T-helper 2 cell treated with Interferon-gamma antibody and Interleukin-4, amounts not matched to agents 5 μg/mL and 100 μg/mL, for 36 hours (primary cell): ENCODE measurements around the gene RPRD2.
A peak's percentile ranks its signal among the peaks of the same experiment; 100 is the strongest.

Experiments
- DNase-seq: peaks from one replicate; pipeline ENCODE4 v3.0.0; 2021; ENCODE audit warnings: low spot score
- H3K27ac Mint-ChIP-seq: one replicate; pipeline ENCODE4 v1.8.0; 2021; ENCODE audit warnings: mild to moderate bottlenecking, mixed read lengths
- H3K27me3 Mint-ChIP-seq: one replicate; pipeline ENCODE4 v1.8.0; 2021; ENCODE audit warnings: low read depth, mixed read lengths
- H3K36me3 Mint-ChIP-seq: one replicate; pipeline ENCODE4 v1.8.0; 2021; ENCODE audit warnings: low read depth, mixed read lengths
- H3K4me1 Mint-ChIP-seq: one replicate; pipeline ENCODE4 v1.8.0; 2021; ENCODE audit warnings: low read depth, mixed read lengths
- H3K4me3 Mint-ChIP-seq: one replicate; pipeline ENCODE4 v1.8.0; 2022; ENCODE audit warnings: mild to moderate bottlenecking, moderate library complexity, mixed read lengths
- H3K9me3 Mint-ChIP-seq: one replicate; pipeline ENCODE4 v1.8.0; 2021; ENCODE audit warnings: mixed read lengths

The RPRD2 gene

DNA sequence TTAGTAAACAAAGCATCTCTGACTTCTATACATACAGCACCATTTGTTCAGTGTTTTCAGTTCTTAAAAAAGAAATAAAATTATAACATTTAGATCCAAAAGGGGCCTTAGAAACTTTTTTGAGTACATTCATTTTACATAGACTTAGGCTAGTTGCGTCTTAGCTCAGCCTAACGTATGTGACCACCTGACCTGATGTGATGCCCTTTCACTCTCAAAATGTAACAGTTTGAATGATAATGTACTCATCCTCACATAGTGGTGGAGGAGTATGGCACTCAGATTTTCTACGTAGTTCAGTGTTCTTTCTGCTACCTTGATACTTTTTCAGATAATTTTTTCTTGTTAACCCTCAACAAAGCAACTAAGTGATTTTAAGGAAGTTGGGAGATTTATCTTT, 43.4 kb downstream of the RPRD2 start:
- peaks cover 17% of the 10 kb centered on the region for H3K4me1 Mint-ChIP-seq
- no peaks in the 10 kb centered on the region for H3K9me3 Mint-ChIP-seq
- peaks cover 2% of the 10 kb centered on the region for H3K36me3 Mint-ChIP-seq
- no peaks in the 10 kb centered on the region for H3K27me3 Mint-ChIP-seq
- DNase-seq: no peak
- no peak overlapping the region for H3K4me3 Mint-ChIP-seq
- H3K27ac Mint-ChIP-seq: no peak overlapping the region

DNA sequence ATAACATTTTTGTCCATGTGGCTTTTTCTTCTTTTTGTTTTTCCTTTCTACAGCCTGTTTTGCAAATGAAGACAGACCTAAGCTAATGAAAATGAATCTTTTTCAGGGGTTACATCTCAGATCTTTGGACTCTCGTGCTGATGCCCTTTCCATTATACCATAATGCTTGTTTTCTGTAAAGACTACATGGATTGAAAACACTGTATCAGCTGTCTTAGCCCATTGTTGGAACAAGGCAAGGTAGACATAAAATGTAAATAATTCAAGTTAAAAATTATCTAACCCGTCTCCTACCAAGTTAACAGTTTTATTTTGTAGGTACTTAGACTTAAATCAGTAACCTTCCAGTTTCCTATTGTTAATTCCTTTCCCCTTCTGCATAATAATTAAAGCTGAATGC, 44.9 kb downstream of the RPRD2 start:
- no peak for DNase-seq
- no peak overlapping the region for H3K4me3 Mint-ChIP-seq
- H3K9me3 Mint-ChIP-seq: no peaks in the 10 kb centered on the region
- no peaks in the 10 kb centered on the region for H3K27me3 Mint-ChIP-seq
- peaks cover 17% of the 10 kb centered on the region for H3K4me1 Mint-ChIP-seq
- H3K27ac Mint-ChIP-seq: no peak overlapping the region
- peaks cover 2% of the 10 kb centered on the region for H3K36me3 Mint-ChIP-seq

DNA sequence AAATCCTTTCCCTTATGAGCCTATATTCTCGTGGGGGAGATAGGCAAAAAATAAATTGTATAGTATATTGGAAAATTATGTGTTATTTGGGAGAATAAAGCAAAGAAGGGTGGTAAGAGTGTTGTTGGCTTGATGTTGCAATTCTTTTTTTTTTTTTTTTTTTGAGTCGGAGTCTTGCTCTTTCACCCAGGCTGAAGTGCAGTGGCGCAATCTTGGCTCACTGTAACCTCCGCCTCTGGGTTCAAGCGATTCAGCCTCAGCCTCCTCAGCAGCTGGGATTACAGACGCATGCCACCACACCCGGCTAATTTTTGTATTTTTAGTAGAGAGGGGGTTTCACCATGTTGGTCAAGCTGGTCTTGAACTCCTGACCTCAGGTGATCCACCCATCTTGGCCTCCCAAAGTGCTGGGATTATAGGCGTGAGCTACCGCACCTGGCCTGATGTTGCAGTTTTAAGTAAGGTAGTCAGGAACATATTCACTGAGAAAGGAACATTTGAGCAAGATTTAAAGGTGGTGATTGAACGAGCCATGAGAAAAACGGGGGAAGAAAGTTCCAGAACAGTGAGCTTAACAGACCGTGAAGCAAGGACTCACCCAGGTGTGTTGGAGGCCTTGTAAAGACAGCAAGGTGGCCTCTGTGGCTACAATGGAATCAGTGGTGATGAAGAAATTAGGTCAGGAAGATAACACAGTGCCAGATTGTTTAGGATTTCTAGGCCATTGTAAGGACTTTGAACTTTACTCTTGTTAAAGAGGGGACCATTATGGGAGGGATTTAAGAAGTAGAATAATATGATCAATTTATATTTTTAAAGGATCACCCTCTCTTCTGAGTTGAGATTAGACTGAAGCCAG, 45.8 kb downstream of the RPRD2 start:
- Mint-ChIP-seq H3K4me1 (peaks cover 17% of the 10 kb centered on the region), H3K27me3 (no peaks in the 10 kb centered on the region), H3K36me3 (peaks cover 2% of the 10 kb centered on the region), H3K4me3 (no peak overlapping the region), H3K27ac (no peak overlapping the region), H3K9me3 (no peaks in the 10 kb centered on the region)
- DNase-seq: no peak

DNA sequence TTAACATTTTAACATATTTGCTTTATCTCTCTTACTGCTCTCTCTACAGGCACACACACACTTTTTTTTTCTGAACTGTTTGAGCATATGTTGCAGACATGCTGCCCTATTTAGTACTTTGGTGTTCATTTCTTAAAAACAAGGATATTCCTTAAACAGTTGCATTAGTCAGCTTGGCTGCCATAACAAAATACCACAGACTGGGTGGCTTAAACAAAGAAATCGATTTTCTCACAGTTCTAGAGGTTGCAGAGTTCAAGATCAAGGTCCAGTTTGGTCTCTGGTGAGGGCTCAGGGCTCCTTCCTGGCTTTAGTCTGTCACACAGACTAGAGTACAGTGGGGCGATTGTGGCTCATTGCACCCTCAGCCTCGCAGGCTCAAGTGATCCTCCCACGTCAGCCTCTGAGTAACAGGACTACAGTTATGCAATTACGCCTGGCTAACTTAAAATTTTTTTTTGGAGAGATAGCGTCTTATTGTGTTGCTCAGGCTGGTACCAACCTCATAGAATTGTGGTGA, 46.7 kb downstream of the RPRD2 start:
- Mint-ChIP-seq H3K27me3 (no peaks in the 10 kb centered on the region), H3K4me1 (peaks cover 13% of the 10 kb centered on the region), H3K27ac (no peak overlapping the region), H3K9me3 (no peaks in the 10 kb centered on the region), H3K36me3 (peaks cover 1% of the 10 kb centered on the region), H3K4me3 (no peak overlapping the region)
- DNase-seq: no peak

DNA sequence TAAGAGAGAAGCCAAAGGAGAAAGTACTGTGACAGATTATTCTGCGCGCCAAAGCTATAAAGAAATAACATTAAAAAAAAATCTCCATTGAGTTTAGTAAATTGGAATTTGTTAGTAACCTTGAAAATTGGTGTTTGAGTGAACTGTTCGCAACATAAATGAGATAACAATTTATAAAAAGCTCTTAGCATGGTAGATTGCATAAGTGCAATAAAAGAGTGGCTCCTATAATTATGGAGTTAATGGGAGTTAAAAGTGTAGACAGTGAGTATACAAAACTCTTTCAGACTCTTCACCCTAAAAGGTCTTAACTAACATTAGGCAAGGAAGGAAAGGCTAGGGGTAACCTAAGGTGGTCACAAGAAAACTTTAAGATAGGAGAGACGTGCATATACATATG, 50.6 kb downstream of the RPRD2 start:
- Mint-ChIP-seq H3K4me1 (peaks cover 22% of the 10 kb centered on the region), H3K27me3 (no peaks in the 10 kb centered on the region), H3K27ac (no peak overlapping the region), H3K9me3 (no peaks in the 10 kb centered on the region), H3K36me3 (peaks cover 11% of the 10 kb centered on the region), H3K4me3 (no peak overlapping the region)
- no peak for DNase-seq

DNA sequence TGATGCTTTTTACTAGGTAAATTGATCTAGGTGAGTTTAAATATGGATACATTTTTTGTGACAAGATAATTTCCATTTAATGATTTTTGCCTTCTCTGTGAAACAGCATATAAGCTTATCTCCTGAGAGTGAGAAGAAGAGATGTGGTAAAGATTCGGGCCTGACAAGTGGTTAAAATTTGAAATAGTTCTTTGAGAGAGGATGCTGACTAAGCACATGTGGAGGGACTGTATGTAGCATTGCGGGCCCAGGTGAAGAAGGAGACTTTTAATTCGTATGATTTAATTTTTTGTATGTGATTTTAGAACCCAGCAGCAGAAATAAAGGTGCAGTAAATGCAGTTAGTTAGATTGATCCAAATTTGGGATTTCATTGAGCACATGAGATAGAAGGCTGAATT, 51.9 kb downstream of the RPRD2 start:
- no peak for DNase-seq
- Mint-ChIP-seq H3K4me3 (no peak overlapping the region), H3K36me3 (peaks cover 17% of the 10 kb centered on the region), H3K9me3 (no peaks in the 10 kb centered on the region), H3K27me3 (no peaks in the 10 kb centered on the region), H3K4me1 (peaks cover 19% of the 10 kb centered on the region), H3K27ac (no peak overlapping the region)

DNA sequence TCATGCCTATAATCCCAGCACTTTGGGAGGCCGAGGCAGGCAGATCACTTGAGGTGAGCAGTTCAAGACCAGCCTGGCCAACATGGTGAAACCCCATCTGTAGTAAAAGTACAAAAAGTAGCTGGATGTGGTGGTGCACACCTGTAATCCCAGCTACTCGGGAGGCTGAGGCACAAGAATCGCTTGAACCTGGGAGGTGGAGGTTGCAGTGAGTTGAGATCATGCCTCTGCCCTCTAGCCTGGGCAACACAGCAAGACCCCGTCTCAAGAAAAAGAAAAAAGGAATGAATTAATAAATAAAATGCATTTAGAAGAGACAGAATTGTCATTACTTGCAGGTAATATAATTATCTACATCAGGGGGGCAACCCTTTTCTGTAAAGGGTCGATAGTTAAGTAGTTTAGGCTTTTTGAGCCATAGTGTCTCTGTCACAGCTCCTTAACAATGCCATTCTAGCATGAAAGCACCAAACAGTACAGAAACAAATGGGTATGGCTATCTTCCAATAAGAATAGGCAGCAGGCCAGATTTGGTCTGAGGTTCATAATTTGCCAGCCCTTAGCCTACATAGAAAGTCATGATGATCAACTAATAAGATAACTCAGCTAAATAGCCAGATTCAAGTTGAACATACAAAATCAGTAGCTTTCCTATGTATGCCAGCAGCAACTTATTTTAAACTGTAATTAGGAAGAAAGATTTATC, 56.8 kb downstream of the RPRD2 start:
- no peak overlapping the region for H3K27ac Mint-ChIP-seq
- H3K4me3 Mint-ChIP-seq: no peak overlapping the region
- no peaks in the 10 kb centered on the region for H3K27me3 Mint-ChIP-seq
- H3K36me3 Mint-ChIP-seq: peaks cover 24% of the 10 kb centered on the region
- H3K9me3 Mint-ChIP-seq: no peaks in the 10 kb centered on the region
- H3K4me1 Mint-ChIP-seq: peaks cover 15% of the 10 kb centered on the region
- DNase-seq: no peak

DNA sequence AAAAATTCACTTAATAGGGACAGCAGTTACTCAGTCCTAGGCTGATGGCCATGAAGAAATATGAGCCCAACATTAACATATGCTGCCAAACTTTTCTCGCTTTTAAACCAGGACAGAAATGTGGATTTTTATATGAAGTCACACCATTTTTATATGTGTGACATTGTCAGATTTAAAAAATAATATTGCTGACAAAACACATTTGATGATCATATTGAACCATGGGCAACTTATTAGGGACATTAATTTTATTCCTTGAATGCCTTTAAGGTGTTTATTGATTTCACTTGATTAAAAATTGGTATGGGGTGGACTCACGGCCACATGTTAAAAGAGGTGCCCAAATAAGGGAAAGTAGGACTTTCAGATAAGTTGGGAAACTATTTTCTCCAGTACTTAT, 58.6 kb downstream of the RPRD2 start:
- DNase-seq: no peak
- H3K27me3 Mint-ChIP-seq: no peaks in the 10 kb centered on the region
- peaks cover 4% of the 10 kb centered on the region for H3K4me1 Mint-ChIP-seq
- H3K36me3 Mint-ChIP-seq: peaks cover 22% of the 10 kb centered on the region
- H3K27ac Mint-ChIP-seq: no peak overlapping the region
- H3K4me3 Mint-ChIP-seq: no peak overlapping the region
- no peaks in the 10 kb centered on the region for H3K9me3 Mint-ChIP-seq

DNA sequence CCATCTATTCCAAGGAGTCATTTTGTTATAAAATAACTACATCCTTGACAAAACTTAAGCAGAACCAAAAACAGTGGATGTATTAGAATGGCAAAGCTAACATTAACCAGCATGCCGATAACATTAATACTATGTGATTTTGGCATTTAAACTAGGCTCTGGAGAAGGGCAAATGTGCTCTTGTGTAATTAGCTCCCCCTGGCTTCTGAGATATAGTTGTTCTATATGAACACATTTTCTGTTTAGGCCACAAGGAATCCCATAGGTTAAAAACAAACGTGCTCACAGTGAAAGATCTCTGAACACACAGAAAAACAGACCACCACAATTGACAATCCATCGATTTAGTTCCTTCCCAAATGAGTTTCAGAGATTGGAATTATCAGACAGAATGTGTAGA, 65.9 kb downstream of the RPRD2 start:
- Mint-ChIP-seq H3K4me1 (peaks cover 8% of the 10 kb centered on the region), H3K9me3 (no peaks in the 10 kb centered on the region), H3K36me3 (peaks cover 7% of the 10 kb centered on the region), H3K27ac (no peak overlapping the region), H3K4me3 (no peak overlapping the region), H3K27me3 (no peaks in the 10 kb centered on the region)
- no peak for DNase-seq

DNA sequence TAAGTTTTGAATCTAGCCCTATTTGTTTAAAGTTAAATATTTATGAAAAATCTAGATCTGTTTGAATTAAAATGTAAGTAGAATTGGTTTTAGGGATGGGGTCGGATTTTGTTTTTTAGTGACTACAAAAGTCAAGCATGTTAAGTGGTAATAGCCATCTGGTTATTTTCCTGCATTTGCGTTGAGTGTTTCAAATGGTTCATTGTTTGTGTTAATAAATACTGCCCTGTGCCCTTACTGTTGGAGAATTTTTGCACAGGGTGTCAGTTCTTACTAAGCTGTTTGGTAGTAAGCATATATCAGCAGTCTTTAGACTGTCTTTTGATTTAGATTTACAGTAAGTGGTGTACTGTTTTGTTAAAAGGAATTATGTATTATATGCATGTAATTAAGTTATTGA, 77.2 kb downstream of the RPRD2 start:
- H3K4me1 Mint-ChIP-seq: peaks cover 4% of the 10 kb centered on the region
- peaks cover 20% of the 10 kb centered on the region for H3K36me3 Mint-ChIP-seq
- no peaks in the 10 kb centered on the region for H3K9me3 Mint-ChIP-seq
- H3K27me3 Mint-ChIP-seq: no peaks in the 10 kb centered on the region
- no peak for DNase-seq
- no peak overlapping the region for H3K27ac Mint-ChIP-seq
- no peak overlapping the region for H3K4me3 Mint-ChIP-seq

DNA sequence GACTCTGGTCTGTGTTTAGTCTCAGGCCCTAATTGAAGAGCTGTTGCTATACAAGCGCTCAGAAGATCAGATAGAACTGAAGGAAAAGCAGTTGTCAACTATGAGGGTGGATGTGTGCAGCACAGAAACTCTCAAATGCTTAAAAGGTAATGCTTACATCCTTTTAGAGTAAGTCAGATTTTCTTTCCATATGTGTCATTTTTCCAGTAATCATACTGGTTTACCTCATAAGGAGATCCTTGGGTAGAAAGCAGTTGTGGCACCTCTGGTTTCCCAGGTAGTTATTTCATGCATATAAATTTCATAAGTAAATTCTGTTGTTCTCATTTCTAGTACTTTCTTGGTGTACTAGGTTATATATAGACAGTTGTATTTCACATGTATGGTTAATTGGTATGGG, 80.3 kb downstream of the RPRD2 start:
- Mint-ChIP-seq H3K36me3 (peaks cover 37% of the 10 kb centered on the region), H3K4me1 (peaks cover 4% of the 10 kb centered on the region), H3K9me3 (no peaks in the 10 kb centered on the region), H3K27me3 (no peaks in the 10 kb centered on the region), H3K4me3 (no peak overlapping the region), H3K27ac (peak overlapping the region; percentile 35)
- no peak for DNase-seq

DNA sequence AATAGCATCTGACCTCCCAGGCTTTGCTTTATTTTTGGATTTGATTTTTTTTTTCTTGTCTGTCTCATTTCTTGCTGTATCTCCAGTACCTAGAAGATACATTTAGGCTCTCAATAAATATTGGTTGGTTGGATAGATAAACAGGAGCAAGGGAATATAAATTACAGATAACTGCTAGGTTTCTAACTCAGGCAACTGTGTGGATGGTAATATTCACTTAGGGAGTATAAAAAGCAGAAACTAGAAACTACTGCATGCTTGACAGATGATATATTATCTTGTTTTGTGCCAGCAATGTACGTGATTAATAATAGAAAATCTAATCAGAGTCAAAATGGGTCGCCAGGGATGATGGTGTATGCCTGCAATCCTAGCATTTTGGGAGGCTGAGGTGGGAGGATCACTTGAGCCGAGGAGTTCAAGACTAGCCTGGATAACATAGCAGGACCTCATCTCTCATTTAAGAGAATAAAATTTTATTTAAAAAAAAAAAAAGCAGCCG, 92.2 kb downstream of the RPRD2 start:
- Mint-ChIP-seq H3K4me1 (no peaks in the 10 kb centered on the region), H3K27ac (no peak overlapping the region), H3K4me3 (no peak overlapping the region), H3K9me3 (no peaks in the 10 kb centered on the region), H3K36me3 (peaks cover 17% of the 10 kb centered on the region), H3K27me3 (no peaks in the 10 kb centered on the region)
- DNase-seq: no peak

DNA sequence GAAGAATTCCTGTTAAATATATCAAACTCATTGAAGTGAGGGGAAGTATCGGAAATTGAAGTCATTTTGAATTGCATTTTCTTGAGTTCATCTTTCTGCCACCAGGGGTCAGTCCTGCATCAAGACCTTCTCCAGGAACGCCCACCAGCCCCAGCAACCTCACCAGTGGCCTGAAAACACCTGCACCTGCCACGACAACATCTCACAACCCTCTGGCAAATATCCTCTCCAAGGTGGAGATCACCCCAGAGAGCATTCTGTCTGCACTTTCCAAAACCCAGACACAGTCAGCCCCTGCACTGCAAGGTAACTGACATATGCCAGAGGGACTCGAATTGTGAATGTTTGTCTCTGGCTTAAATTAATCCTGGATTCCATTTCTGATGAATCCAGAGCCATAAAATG, 100.5 kb downstream of the RPRD2 start:
- H3K4me3 Mint-ChIP-seq: no peak overlapping the region
- peaks cover 4% of the 10 kb centered on the region for H3K4me1 Mint-ChIP-seq
- peaks cover 18% of the 10 kb centered on the region for H3K36me3 Mint-ChIP-seq
- no peaks in the 10 kb centered on the region for H3K9me3 Mint-ChIP-seq
- peak; percentile 60 for DNase-seq
- H3K27ac Mint-ChIP-seq: no peak overlapping the region
- H3K27me3 Mint-ChIP-seq: no peaks in the 10 kb centered on the region

DNA sequence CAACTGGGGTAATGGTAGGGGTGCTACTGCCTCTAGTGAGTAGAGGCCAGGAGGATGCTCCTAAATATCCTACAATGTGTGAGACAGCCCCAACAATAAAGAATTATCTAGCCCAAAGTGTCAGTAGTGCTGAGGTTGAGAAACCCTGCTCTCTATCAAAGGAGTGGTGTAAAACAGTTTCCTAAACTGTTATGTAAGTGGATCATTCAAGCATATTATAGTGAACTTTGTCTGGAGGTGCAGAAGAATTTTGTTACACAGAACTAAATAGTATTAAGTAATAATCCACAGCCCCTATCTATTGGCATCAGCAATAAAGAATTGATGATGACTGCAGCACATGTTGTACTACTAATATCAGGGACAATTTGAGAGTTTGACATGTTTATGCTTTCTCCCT, 103.0 kb downstream of the RPRD2 start:
- H3K9me3 Mint-ChIP-seq: no peaks in the 10 kb centered on the region
- no peak overlapping the region for H3K27ac Mint-ChIP-seq
- no peaks in the 10 kb centered on the region for H3K27me3 Mint-ChIP-seq
- DNase-seq: no peak
- no peak overlapping the region for H3K4me3 Mint-ChIP-seq
- H3K4me1 Mint-ChIP-seq: peaks cover 4% of the 10 kb centered on the region
- H3K36me3 Mint-ChIP-seq: peaks cover 33% of the 10 kb centered on the region
